Stimulated activated CD8-positive, alpha-beta memory T cell treated with anti-CD3 and anti-CD28 coated beads, Interleukin-7, amount 100 ng/mL, for 1 hour (primary cell): Measurements from ENCODE around the gene ABHD10.

Experiments used
- DNase-seq, 2 donors: peaks; one replicate each; pipeline ENCODE4 v3.0.0-alpha.2; 2020; ENCODE audit warnings: low read depth in 2 of 2

The ABHD10 gene

DNA sequence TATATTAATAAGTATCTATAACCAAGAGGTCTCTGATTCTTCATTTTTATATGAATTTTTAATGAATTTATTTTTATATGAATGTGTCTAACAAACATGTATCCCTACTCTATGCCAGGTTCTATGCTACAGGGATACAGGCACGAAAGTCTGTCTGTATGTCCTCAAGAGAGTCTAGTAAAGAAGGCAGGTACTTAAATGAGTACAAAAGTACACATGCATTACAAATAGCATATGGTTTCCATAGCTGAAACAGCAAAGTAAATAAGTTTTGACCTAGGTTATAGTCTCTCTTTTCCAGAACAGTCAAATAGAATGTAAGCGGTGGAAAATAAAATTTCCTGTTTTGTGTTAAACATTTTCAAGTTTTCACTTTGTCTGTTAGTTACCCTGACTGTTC lies 13.3 kb upstream of the ABHD10 start:
- no peak for DNase-seq

DNA sequence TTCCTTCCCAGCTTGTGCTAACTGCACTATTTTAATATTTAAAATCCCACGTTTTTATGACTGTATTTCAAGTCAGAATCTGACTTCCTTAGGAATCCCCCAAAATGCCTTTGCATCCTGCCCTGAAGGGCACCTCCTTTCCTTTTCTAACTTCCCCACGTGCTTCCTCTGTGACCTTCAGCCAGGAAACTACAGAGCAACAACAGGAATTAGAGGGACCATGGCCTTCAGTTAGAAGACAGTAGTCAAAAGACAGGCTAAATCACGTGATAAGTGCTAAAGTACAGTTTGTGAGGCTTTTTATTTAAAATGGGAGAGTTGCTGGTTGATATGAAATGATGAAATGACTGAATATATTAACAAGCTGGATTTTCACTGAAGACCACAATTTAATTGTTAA lies 11.8 kb upstream of the ABHD10 start:
- DNase-seq, result no peak

DNA sequence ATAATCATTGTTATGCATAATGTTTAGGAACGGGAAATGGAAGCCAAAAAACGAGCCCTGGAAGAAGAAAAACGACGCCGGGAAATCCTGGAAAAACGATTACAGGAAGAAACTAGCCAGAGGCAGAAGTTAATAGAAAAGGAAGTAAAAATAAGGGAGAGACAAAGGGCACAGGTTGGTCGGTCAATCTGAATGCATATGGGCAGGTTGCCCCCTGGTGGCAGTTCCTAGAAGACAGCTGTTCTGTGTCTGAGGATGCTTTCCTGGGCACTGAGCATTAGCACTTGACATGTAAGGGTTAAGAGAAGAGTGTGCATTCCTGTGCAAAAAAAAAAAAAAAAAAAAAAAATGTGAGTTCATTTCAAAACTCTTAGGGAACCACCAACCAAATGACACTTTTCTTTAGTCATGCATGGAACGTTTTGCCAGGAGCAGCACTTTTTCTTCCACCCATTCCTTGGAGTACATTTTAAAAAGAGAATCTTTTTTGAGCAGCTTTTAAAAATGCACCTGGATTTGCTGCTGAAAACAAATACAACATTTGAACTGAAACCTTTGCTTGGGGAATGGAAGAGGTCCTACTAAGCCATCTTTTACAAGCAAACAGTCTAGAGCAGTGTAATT lies 11.1 kb upstream of the ABHD10 start:
- DNase-seq, result peak; percentile 50 to 76

DNA sequence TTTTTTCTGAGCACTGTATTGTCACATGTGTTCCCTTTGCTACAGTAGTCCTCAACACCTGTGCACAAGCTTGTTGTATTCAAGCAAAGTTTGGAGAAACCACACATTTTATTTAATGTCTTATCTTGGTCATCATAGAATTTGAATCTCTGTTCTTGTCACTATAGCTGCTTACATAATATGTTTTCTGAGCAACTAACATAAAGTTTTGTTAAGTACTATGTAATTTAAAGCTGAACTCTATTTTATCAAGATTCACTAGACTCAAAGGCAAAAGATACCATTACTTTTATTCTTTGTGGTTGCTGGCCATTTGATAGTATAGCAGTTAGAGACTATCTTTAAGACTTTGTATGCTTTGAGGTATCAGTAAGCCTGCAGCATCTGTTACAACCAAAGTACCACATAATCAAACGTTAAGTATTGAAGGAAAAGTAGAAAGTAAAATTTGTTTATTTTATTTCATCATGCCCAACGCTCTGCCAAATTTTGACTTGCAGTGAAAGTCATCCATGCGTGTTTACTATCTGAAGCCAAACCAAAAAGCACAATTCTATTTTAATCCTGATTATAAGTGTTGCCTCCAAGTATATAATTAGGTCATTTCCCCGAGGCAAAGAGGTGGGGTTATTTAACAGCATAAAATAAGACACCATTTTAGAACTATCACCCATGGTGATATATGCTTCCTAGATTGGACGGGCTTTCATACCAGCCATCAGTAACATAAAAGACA lies 10.3 kb upstream of the ABHD10 start:
- DNase-seq, result no peak

DNA sequence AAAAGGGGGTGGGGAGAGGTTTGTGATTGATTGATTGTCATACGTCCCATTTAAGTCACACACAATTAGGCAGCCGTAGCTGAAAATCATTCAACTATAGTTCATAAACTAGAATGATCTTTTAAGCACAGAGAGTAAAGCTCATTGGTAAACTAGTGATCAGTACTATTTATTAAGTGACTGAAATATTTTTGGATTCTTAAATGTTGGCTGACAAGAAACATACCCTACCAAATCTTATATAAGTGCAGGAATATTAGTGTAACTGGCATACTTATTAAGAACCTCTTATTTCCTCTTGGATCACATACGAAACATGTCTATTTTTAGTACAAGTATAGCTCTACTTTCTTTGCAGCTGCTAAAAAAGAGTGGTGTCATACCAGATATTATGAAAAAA lies 8.4 kb upstream of the ABHD10 start:
- no peak for DNase-seq

DNA sequence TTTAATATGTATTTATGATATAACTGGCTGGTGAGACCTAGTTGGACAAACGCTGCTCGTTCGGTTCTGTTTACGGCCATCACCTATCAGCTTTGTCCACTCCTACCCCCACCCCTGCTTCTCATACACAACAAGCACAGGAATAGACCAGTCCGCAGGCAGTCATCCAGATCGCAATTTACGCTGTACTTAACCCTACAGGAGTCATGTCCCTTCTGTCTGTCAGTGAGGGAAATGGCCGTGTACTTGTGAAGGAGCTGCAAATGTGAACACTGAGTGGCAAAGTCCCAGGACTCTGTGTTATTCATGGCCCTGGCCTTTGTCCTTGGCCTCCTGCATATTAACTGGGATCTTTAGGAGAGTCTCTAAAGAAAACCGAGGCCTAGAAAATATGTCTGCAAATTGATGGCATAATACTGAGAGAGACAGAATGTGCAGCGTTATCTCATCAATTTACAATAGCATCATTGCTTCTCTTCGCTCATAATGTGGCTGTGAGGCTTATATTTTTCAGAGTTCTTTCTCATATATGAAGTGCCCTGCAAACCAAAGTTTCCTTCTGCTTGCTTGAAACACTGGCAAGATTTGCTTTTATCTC lies 7.2 kb upstream of the ABHD10 start:
- no peak for DNase-seq

DNA sequence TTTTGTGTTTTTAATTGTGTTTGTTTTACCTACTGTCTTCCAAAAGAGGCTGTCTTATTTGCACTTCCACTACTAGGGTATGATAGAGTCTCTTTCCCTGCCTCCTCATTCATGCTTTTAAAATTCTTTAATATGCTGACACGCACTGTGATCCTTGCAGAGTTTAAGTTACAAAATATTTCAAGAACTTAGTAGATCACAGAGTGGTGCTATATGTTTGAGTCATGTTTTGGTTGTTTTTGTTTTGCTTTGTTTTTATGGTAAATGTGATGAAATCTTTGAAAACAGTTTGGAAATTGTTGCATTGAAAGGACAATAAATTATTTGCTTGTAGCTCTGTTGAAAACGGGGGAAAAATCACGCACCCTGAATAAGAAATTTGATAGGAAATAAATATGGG lies 5.9 kb upstream of the ABHD10 start:
- no peak for DNase-seq

DNA sequence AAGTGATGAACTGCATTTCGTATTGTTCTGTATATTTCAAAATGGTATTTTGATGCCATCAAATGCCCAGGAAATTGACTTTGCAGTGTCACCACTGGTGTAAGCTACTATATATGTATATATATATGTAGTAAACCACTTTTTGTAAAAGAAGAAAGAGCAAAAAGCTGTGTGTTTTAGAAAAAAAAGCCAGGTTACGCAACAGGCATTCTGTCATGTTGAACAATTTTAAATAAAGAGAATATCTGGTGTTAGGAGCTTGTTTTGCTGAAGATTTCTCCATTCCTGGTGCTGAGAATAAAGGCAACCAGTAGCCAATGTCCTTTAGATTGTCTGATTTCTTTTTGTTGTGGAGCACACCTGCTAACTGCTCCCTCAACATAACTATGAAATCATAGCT lies 3.7 kb upstream of the ABHD10 start:
- DNase-seq, result no peak

DNA sequence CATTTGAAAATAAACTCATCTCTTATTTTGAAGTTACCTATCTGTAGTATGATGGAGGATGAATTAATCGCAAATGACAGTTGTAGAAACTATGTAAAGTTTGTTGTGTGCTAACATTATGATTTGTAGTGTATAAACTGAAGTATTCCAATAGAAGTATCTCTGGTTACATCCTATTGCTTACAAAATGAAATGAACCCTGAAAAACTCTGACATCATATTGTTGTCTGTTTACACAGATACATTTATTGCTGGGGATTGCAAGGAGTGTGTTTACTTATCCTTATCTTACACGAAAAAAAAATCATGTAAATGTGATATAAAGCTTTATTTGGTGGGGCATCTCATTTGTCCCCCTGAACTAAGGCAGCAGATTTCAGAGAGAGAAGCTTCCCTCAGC lies 2.6 kb upstream of the ABHD10 start:
- no peak for DNase-seq

DNA sequence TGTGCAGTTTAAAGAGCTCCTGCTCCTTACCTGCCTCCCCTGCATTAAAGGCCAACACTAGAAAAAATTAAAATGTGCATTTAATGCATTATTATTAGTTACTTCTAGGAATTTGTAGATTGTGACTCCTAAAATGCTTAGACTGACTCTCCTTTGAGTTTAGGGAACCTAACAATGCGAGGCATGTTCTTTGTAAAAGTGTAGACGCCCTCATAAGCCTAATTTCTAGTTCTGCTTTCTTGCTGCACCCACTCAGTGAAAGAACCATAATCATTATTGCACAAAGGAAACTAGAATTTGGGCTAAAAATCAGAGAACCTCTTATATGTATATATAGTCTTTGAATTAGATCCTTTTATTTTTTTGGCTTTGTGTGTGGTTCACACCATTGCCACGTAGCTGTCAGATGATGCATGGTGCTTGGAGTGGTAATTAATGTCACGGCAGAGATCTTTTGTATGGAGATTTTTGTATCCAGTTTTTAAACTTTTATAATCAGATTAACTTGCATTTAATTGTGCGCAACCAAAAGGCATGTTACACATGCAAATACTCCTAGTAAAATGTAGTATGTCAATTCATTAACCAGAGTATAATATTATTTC lies 710 bp downstream of the ABHD10 start:
- DNase-seq, result no peak

DNA sequence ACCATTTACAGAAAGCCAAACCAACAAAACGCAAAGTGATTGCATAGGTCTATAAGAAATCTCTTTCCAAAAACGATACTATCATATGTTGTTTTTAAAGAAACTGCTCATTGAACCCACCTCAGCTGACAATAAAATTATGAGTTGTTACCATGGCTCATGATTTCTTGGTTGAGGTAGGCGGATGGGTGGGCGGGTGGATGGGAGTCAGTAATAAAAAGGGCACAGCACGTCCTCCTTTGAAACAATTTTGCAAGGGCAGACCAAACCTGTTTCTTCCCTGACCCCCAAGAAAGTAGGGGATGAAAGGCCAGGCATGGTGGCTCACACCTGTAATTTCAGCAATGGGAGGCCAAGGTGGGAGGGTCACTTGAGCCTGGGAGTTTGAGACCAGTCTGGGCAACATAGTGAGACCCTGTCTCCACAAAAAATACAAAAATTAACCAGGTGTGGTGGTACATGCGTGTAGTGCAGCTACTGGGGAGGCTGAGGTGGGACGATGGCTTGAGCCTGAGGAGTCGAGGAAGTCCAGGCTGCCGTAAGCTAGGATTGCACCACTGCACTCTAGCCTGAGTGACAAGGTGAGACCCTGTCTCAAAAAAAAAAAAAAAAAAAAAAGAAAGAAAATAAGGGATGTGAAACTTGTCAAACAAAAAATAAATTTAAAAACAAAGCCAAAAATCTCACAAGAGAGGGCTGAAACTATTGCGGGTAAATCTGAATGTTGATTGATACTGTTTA lies 2.1 kb downstream of the ABHD10 start:
- DNase-seq, result no peak

DNA sequence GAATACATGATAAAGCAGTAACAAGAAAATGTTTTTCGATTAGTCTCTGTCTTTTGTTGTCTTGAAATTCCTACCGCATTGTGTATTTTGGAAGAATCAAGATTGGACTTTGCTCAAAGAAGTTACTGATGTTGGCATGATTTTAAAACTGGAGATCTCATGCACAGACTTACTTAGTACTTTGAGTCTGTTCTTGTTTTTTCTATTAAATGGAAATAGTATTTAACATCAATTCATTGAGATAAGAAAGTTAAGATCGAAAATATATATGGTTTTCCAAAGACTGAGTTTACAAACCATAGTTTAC lies 2.6 kb downstream of the ABHD10 start:
- DNase-seq, result no peak

DNA sequence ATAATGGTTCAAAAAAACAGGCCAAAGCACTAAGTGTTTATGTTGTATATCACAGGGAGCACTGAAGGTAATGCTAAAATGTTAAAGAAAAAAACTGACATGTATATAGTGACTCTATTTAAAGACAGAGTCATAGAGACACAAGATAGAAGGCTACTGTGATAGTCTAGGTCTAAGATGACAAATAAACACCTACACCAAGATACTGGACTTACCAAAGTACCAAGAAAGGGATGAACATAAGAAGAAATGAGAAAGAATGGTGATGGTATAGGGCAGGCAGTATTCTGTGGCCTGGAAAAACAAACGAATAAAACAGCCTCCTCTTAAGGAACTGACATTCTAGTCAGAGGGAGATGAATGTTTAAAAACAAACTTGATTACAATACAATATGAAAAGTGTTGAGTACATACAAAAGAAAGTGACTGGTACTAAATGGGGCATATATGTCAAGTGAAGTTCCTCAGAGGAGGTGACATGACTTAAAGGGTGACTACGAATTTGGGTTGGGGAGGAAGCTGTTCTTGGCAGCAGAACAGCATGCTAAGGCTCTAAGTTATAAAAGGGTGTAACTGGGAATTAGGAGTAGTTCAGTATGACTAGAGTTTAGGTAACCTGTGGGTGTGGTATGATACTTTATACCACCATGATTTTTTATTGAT lies 5.9 kb downstream of the ABHD10 start:
- no peak for DNase-seq

DNA sequence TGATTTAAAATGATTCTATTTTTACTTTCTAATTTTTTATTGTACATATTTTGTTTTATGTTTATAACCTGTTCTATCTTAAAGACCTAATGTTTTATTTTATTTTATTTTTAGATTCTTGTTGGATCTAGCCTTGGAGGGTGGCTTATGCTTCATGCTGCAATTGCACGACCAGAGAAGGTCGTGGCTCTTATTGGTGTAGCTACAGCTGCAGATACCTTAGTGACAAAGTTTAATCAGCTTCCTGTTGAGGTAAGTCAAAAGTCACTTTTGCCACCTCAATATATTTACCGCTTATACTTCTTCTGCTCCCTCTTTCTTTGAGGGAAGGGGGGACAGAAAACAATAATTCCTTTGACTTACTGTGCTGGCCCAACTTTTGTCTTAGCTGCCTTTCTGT lies 8.0 kb downstream of the ABHD10 start:
- DNase-seq, result no peak

DNA sequence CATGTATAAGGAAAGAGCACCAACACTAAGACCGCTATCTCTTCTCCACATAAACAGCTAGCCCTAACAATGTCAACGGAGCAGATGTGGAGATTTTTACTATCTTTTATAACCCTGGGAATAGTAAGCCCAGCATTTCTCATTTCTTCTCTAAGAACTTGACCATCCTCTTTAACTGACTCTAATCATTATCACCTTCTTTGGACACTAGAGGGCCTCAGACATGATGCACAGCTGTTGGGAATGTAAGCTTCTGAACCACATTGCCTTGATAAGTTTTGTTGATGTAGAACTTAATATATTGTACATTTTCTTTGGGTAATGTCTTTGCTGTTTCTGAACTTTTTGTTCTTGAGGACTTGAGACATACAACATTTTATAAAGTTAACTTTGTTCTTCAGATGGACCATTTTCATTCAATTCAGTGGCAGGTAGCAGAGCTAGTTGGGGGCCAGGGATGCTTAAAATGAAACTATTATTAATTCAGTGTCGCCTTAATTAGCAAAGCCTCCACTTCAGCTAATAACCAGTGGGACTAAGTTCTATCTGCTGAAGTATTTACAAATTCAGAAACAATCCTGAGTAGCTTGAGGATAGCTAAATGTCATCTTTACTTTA lies 10.3 kb downstream of the ABHD10 start:
- no peak for DNase-seq

DNA sequence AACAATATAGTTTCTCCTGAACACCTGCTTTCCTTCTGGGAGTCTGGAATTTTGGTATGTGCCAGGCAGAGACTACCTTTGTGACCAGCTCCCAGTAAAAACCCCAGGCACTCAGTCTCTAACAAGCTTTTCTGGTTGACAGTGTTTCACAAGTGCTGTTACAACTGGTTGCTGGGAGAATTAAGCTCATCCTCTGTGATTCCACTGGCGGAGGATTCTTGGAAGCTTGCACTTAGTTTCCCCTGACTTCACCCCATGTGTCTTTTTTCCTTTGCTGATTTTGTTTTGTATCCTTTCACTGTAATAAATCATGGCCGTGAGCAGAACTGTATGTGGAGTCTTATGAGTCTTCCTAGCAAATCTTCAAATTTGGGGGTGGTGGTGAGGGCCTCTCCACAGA lies 14.2 kb downstream of the ABHD10 start:
- DNase-seq, result no peak

DNA sequence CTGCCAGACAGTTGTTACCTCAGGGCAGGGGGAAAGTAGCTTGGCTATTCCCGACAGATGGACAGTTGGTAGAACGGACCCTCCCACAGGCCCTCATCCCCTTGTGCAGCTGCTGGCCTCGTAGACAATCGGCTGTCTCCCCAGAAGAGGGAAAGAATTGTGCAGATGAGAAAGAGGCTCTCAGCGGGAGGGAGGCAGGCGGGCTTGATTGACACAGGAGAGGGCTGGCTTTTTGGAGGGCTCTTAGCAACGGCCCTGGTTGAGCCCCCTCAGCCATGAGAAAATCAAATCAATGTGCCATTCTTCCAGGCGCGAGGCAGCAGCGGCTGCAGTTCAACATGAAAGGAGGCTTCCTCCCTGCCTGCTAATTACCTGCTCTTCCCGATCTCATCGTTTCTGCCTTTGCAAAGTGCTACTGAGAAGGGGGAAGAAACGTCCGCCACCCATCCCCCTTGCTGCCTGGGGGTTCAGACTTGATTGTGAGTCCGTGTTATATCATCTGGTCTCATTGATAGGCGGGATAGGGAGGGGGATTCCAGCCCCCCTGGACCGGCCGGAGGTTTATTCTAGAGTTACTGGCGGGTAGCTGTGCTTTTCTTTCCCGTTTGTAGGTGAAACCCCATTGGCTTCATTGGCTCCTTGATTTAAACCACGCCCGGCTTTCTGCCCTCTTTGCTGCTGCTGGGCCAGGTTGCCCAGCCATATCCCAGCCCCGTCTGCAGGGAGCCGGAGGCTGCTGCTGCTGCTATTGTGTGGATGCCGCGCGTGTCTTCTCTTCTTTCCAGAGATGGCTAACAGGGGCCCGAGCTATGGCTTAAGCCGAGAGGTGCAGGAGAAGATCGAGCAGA lies 20.0 kb downstream of the ABHD10 start, which contains the start of gene TAGLN3:
TSS of gene TAGLN3 (plus strand) at position 287 of the 848 bp plus-strand sequence. CDS start at position 788, 501 bp downstream.
- no peak for DNase-seq

DNA sequence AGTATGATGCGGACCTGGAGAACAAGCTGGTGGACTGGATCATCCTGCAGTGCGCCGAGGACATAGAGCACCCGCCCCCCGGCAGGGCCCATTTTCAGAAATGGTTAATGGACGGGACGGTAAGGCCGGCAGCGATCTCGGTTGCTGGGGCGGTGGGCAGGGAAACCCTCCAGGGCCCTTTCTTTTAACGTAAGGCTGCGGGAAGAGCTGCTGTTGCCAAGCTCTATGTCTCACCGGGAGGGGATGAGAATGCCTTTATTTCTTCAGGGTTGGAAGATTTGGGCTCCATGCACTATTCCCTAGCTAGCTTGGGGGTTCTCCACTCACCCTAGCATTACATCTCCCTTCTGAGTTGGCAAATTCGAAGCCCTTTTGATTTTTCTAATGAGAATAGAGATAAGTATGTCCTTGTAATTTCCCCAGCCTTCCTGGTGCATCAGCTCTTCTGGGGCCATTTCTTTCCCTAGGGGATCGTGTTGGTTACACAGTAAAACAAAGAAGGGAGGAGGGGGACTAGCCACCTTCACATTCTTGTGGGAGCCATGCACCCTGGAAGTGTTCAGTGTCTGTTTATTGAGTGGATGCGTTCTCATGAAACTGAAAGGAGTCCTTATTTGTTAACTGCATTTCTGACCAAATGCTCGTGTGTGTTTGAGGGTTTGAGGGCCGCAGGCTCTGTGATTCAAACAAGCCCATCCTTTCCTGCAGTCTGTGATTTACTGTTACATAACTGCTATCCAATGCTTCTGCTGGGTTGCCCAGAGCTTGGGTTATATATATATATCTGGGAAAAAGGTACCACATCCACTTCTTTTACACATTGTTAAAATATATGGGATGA lies 20.9 kb downstream of the ABHD10 start:
- DNase-seq, result no peak

DNA sequence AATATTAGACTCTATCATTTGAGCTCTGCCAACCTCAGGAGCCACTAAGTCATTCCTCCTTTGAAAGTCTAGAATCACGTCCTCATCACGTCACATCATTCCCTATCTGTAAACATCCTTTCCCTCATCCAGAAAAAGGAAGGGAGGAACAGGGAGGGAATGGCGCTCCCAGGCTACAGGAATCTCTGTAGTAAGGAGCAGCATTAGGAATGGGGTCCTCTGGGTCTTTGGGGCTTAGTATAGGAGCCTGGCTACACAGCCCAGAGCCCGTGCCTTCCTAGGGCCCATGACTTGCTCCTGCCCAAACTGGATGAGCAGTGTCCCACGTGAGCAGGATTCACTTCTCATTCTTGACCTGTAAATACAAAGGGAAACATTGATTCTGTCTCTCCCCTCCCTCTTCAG lies 21.5 kb downstream of the ABHD10 start:
- no peak for DNase-seq
